DOHH2 (cell line): ENCODE measurements around the gene SPPL2B.

ENCODE experiments used
- H3F3A ChIP-seq: fragments of 200-600 bp; sonication (generic), shearing (Covaris generic); 2 replicates; pipeline ENCODE4 v1.6.0; 2016; ENCODE audit warnings: antibody characterized with exemption, mild to moderate bottlenecking; ENCODE audit not compliant: control insufficient read depth, insufficient read depth
- H3K27ac ChIP-seq: fragments of 200-600 bp; sonication (generic); 2 replicates; pipeline ENCODE4 v1.5.1; 2014; ENCODE audit warnings: low read depth, mild to moderate bottlenecking, low read length, moderate library complexity
- H3K27me3 ChIP-seq: fragments of 200-600 bp; sonication (generic); 2 replicates; pipeline ENCODE4 v1.6.1; 2014; ENCODE audit warnings: mild to moderate bottlenecking, low read length, mixed read lengths; ENCODE audit not compliant: control insufficient read depth
- H3K36me3 ChIP-seq: fragments of 200-600 bp; sonication (generic); 2 replicates; pipeline ENCODE4 v1.6.1; 2014; ENCODE audit warnings: mild to moderate bottlenecking, low read length, moderate library complexity, mixed read lengths; ENCODE audit not compliant: control insufficient read depth
- H3K4me1 ChIP-seq: fragments of 200-600 bp; sonication (generic); 2 replicates; pipeline ENCODE4 v1.6.1; 2014; ENCODE audit warnings: mild to moderate bottlenecking, low read length, mixed read lengths; ENCODE audit not compliant: control insufficient read depth
- H3K4me2 ChIP-seq: fragments of 200-600 bp; sonication (generic); 2 replicates; pipeline ENCODE4 v1.6.0; 2014; ENCODE audit warnings: mild to moderate bottlenecking, low read length, moderate library complexity
- H3K4me3 ChIP-seq: fragments of 200-600 bp; sonication (generic); 2 replicates; pipeline ENCODE4 v1.5.1; 2014; ENCODE audit warnings: mild to moderate bottlenecking, low read length, mixed read lengths
- H3K79me2 ChIP-seq: fragments of 200-600 bp; sonication (generic); 2 replicates; pipeline ENCODE4 v1.6.1; 2014; ENCODE audit warnings: mild to moderate bottlenecking, low read length, mixed read lengths; ENCODE audit not compliant: control insufficient read depth
- H3K9me2 ChIP-seq: fragments of 200-600 bp; sonication (generic); replicated peaks from 2 replicates; pipeline ENCODE4 v1.6.1; 2014; ENCODE audit warnings: mild to moderate bottlenecking, low read length, mixed read lengths; ENCODE audit not compliant: control insufficient read depth
- H3K9me3 ChIP-seq: fragments of 200-600 bp; sonication (generic); 2 replicates; pipeline ENCODE4 v1.6.1; 2014; ENCODE audit warnings: antibody characterized with exemption, low read length, mixed read lengths; ENCODE audit not compliant: control insufficient read depth, insufficient read depth
- H4K20me1 ChIP-seq: fragments of 200-600 bp; sonication (generic); 2 replicates; pipeline ENCODE4 v1.6.0; 2014; ENCODE audit warnings: low read depth, mild to moderate bottlenecking, antibody characterized with exemption, low read length, moderate library complexity; ENCODE audit not compliant: control insufficient read depth, insufficient read depth
- EZH2phosphoT487 ChIP-seq: fragments of 200-600 bp; sonication (generic); IDR thresholded peaks from 2 replicates; pipeline ENCODE4 v1.6.1; 2017; ENCODE audit warnings: borderline replicate concordance, mild to moderate bottlenecking, antibody characterized with exemption, low read length, moderate library complexity, mixed read lengths
- TF ChIP-seq, protein P1 (sequence below): fragments of 200-600 bp; sonication (generic); IDR thresholded peaks from one replicate; pipeline ENCODE4 v1.5.1; 2014; ENCODE audit warnings: antibody characterized with exemption, mild to moderate bottlenecking, low read depth, low read length; ENCODE audit not compliant: poor library complexity, severe bottlenecking

Gene SPPL2B

DNA sequence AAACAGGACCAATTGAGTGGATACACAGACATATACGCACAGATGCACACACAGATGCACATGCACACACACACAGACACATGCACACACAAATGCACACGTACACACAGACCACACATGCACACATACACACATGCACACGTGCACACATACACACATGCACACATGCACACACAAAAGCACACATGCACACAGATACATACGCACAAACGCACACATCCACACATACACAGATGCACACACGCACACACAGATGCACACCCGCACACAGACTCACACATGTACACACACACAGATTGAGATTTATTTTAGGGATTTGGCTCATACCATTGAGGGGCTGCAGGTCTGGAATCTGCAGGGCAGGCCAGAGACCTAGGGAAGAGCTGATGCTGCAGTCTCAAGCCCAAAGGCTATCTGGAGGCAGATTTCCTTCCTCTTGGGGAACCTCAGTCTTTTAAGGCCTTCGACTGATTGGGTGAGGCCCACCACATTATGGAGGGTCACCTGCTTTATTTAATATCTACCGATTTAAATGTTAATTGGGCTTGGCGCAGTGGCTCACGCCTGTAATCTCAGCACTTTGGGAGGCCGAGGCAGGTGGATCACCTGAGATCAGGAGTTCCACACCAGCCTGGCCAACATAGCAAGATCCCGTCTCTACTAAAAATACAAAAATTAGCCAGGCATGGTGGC lies 54.2 kb downstream of the SPPL2B start:
- Histone ChIP-seq H3K4me3 (no peak overlapping the region), H3F3A (no peaks in the 10 kb centered on the region), H3K27me3 (peaks cover 12% of the 10 kb centered on the region), H3K79me2 (no peaks in the 10 kb centered on the region), H3K9me2 (no peaks in the 10 kb centered on the region), H3K36me3 (no peaks in the 10 kb centered on the region), H3K9me3 (peaks cover 15% of the 10 kb centered on the region), H3K4me2 (no peak overlapping the region), H4K20me1 (no peaks in the 10 kb centered on the region), H3K4me1 (peaks cover 6% of the 10 kb centered on the region), H3K27ac (no peak overlapping the region)
- TF ChIP-seq, protein P1, sequence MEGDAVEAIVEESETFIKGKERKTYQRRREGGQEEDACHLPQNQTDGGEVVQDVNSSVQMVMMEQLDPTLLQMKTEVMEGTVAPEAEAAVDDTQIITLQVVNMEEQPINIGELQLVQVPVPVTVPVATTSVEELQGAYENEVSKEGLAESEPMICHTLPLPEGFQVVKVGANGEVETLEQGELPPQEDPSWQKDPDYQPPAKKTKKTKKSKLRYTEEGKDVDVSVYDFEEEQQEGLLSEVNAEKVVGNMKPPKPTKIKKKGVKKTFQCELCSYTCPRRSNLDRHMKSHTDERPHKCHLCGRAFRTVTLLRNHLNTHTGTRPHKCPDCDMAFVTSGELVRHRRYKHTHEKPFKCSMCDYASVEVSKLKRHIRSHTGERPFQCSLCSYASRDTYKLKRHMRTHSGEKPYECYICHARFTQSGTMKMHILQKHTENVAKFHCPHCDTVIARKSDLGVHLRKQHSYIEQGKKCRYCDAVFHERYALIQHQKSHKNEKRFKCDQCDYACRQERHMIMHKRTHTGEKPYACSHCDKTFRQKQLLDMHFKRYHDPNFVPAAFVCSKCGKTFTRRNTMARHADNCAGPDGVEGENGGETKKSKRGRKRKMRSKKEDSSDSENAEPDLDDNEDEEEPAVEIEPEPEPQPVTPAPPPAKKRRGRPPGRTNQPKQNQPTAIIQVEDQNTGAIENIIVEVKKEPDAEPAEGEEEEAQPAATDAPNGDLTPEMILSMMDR, result no peak
- no peak for TF ChIP-seq EZH2phosphoT487

DNA sequence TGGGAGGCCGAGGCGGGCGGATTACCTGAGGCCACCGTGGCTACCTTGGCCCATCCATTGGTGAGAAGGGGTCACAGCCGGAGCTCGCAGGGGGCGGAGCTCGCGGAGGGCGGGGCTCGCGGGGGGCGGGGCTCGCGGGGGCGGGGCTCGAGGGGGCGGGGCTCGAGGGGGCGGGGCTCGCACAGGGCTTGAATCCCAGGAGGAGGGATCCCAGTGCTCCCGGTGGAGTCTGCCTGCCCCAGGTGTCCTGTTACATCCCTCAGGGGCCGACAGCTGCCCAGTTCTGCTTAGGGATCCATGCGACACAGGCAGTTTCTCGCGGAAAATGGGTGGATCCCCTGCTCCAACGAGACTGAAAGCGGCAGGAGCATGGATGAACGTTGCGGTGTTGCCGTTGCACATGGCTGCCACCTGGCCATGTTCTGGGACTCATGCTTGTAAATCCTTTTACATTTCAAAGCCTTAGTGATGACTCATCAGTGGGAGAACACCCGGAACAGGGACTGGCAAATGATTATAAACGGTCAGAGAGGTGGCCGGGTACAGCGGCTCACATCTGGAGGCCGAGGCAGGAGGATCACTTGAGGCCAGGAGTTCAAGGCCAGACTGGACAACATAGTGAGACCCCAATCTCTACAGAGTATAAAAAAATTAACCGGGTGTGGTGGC lies 56.7 kb downstream of the SPPL2B start:
- H4K20me1 ChIP-seq, result no peaks in the 10 kb centered on the region
- H3K9me2 ChIP-seq, result no peaks in the 10 kb centered on the region
- no peaks in the 10 kb centered on the region for H3F3A ChIP-seq
- no peak overlapping the region for H3K4me2 ChIP-seq
- H3K4me1 ChIP-seq, result peaks cover 6% of the 10 kb centered on the region
- no peak overlapping the region for H3K27ac ChIP-seq
- no peak overlapping the region for H3K4me3 ChIP-seq
- TF ChIP-seq EZH2phosphoT487, result no peak
- TF ChIP-seq, protein P1, result no peak
- H3K27me3 ChIP-seq, result peaks cover 20% of the 10 kb centered on the region
- H3K9me3 ChIP-seq, result peaks cover 3% of the 10 kb centered on the region; the same call in 1 of the 2 replicates
- no peaks in the 10 kb centered on the region for H3K79me2 ChIP-seq
- no peaks in the 10 kb centered on the region for H3K36me3 ChIP-seq

DNA sequence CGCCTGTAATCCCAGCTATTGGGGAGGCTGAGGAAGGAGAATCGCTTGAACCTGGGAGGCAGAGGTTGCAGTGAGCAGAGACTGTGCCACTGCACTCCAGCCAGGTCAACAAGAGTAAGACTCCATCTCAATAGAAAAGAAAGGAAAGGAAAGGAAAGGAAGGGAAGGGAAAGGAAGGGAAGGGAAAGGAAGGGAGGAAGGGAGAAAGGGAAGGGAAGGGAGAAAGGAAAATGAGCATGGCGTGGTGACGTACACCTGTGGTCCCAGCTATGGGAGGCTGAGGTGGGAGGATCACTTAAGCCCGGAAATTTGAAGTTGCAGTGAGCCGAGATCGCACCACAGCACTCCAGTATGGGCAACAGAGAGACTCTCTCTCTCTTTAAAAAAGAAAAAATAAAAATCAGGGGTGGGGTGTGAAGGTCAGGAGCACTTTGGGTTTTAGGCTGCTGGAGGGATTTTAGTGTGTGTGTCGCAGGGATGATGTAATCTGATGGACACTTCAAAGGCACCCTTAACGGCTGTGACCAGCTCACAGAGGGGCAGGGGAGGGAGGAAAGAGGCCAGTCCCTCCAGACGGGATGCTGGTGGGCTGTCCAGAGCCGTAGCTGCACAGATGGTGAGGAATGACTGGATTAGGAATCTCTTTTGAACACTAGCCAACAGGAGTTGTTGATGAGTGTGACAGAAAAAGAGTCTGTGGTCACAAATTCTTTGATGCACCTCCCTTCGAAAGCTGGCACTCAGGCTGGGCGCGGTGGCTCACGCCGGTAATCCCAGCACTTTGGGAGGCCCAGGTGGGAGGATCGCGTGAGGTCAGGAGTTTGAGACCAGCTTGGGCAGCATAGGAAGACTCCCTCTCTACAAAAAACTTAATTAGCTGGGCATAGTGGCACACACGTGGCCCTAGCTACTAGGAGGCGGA lies 59.1 kb downstream of the SPPL2B start:
- H3K4me1 ChIP-seq, result peaks cover 16% of the 10 kb centered on the region

More for the DNA sequence above, 59.1 kb downstream of the SPPL2B start:
- H3K27ac ChIP-seq, result no peak overlapping the region
- H4K20me1 ChIP-seq, result no peaks in the 10 kb centered on the region
- no peaks in the 10 kb centered on the region for H3K79me2 ChIP-seq
- no peaks in the 10 kb centered on the region for H3K9me3 ChIP-seq
- no peaks in the 10 kb centered on the region for H3K9me2 ChIP-seq
- TF ChIP-seq, protein P1, result no peak
- TF ChIP-seq EZH2phosphoT487, result no peak
- 0 out of 2 replicates have a peak, but pooled peaks cover 3% of the 10 kb centered on the region for H3F3A ChIP-seq
- peaks cover 18% of the 10 kb centered on the region for H3K27me3 ChIP-seq
- H3K4me2 ChIP-seq, result no peak overlapping the region
- no peak overlapping the region for H3K4me3 ChIP-seq
- no peaks in the 10 kb centered on the region for H3K36me3 ChIP-seq
